ENCODE data around the gene BOD1L1.

The BOD1L1 gene

GRCh38 chr4:13553081-13553480 is 74.4 kb downstream of the BOD1L1 start:
- DNase-seq = no peak

- peak; percentile 91 to 93 for DNase-seq
Observed at GRCh38 chr4:13548984-13549546, 78.5 kb downstream of the BOD1L1 start.

GRCh38 chr4:13548059-13548983 is 79.2 kb downstream of the BOD1L1 start:
- DNase-seq = no peak

GRCh38 chr4:13547485-13548041 is 80.0 kb downstream of the BOD1L1 start:
- DNase-seq = peak in 1 of 2 donors; percentile 51

GRCh38 chr4:13546941-13547484 is 80.5 kb downstream of the BOD1L1 start:
- DNase-seq = peak in 1 of 2 donors; percentile 37

- DNase-seq = no peak
Observed at GRCh38 chr4:13546142-13546940, 81.2 kb downstream of the BOD1L1 start.

GRCh38 chr4:13545394-13545808 is 82.1 kb downstream of the BOD1L1 start:
- DNase-seq = no peak

GRCh38 chr4:13544606-13545393 is 82.7 kb downstream of the BOD1L1 start:
- DNase-seq = peak; percentile 54 to 69

GRCh38 chr4:13543839-13544605 is 83.5 kb downstream of the BOD1L1 start, which contains the start of gene NKX3-2:
Gene NKX3-2 (minus strand): TSS chr4:13544508. CDS start chr4:13544414, 94 bp downstream.
- DNase-seq = peak in 1 of 2 donors; percentile 16

- peak in 1 of 2 donors; percentile 10 for DNase-seq
Observed at GRCh38 chr4:13543032-13543838, 84.3 kb downstream of the BOD1L1 start.

- DNase-seq = peak in 1 of 2 donors; percentile 10
Observed at GRCh38 chr4:13542577-13543031, 84.9 kb downstream of the BOD1L1 start.

- peak in 1 of 2 donors; percentile 52 for DNase-seq
Observed at GRCh38 chr4:13541720-13542576, 85.6 kb downstream of the BOD1L1 start.

GRCh38 chr4:13541176-13541604 is 86.3 kb downstream of the BOD1L1 start:
- peak in 1 of 2 donors; percentile 6 for DNase-seq

GRCh38 chr4:13540446-13541175 is 86.9 kb downstream of the BOD1L1 start:
- DNase-seq = no peak

- no peak for DNase-seq
Observed at GRCh38 chr4:13539619-13540445, 87.7 kb downstream of the BOD1L1 start.

- no peak for DNase-seq
Observed at GRCh38 chr4:13539047-13539618, 88.4 kb downstream of the BOD1L1 start.
